CD4-positive, CD25-positive, alpha-beta regulatory T cell (primary cell): ENCODE measurements around the gene OR4D2. TPM values are rescaled to one million over a fixed set of nuclear protein-coding genes. Genes with fewer than 3 reads are reported as not detected.
A peak's percentile ranks its signal among the peaks of the same experiment; 100 is the strongest.

ENCODE experiments used
- ATAC-seq, 2 donors: fragments of 150-1000 bp; cut with Tn5 transposase; one replicate each; pipeline ENCODE4 v1.10.0; 2021; ENCODE audit warnings: low read depth in 2 of 2, moderate number of reproducible peaks in 2 of 2, moderate library complexity in 1 of 2
- DNase-seq, 3 donors: peaks; one replicate each; pipeline versions ENCODE4 v3.0.0 to v3.0.0-alpha.2; 2012 to 2022; ENCODE audit warnings: mixed read lengths in 1 of 3
- H3K27ac ChIP-seq: one replicate; pipeline ENCODE4 v1.7.0; 2013; ENCODE audit warnings: mild to moderate bottlenecking, low read length; ENCODE audit not compliant: insufficient read depth, poor library complexity, severe bottlenecking
- H3K27me3 ChIP-seq: one replicate; pipeline ENCODE4 v1.7.0; 2013; ENCODE audit warnings: low read length; ENCODE audit not compliant: control insufficient read depth, insufficient read depth
- H3K36me3 ChIP-seq: one replicate; pipeline ENCODE4 v1.7.0; 2013; ENCODE audit warnings: mild to moderate bottlenecking, low read length, moderate library complexity; ENCODE audit not compliant: control insufficient read depth, insufficient read depth
- H3K4me1 ChIP-seq: 2 replicates; pipeline ENCODE4 v1.7.0; 2013; ENCODE audit warnings: mild to moderate bottlenecking, low read length; ENCODE audit not compliant: insufficient read depth, control insufficient read depth, poor library complexity, severe bottlenecking
- H3K4me3 ChIP-seq: one replicate; pipeline ENCODE4 v1.7.0; 2013; ENCODE audit warnings: low read depth, mild to moderate bottlenecking, low read length, moderate library complexity
- H3K9me3 ChIP-seq, 2 experiments: 1 replicate in 1 of 2; 2 replicates in 1 of 2; pipeline ENCODE4 v1.7.0; 2013; ENCODE audit warnings: low read length in 2 of 2, mild to moderate bottlenecking in 1 of 2, moderate library complexity in 1 of 2; ENCODE audit not compliant: control insufficient read depth in 2 of 2
- H3K27ac Mint-ChIP-seq, 3 donors: one replicate each; pipeline ENCODE4 v1.8.0; 2020 to 2022; ENCODE audit warnings: mild to moderate bottlenecking in 3 of 3, mixed read lengths in 3 of 3, moderate library complexity in 2 of 3
- H3K27me3 Mint-ChIP-seq: one replicate; pipeline ENCODE4 v1.8.0; 2022; ENCODE audit warnings: mild to moderate bottlenecking, mixed read lengths
- H3K36me3 Mint-ChIP-seq: one replicate; pipeline ENCODE4 v1.8.0; 2020; ENCODE audit warnings: mixed read lengths
- H3K4me1 Mint-ChIP-seq, 4 donors: one replicate each; pipeline ENCODE4 v1.8.0; 2020 to 2022; ENCODE audit warnings: mixed read lengths in 4 of 4, mild to moderate bottlenecking in 1 of 4
- H3K4me3 Mint-ChIP-seq, 4 donors: one replicate each; pipeline ENCODE4 v1.8.0; 2020 to 2022; ENCODE audit warnings: mild to moderate bottlenecking in 4 of 4, mixed read lengths in 4 of 4, moderate library complexity in 3 of 4
- H3K9me3 Mint-ChIP-seq, 7 donors: one replicate each; pipeline ENCODE4 v1.8.0; 2020 to 2022; ENCODE audit warnings: mixed read lengths in 7 of 7, mild to moderate bottlenecking in 3 of 7, moderate library complexity in 2 of 7
- polyA plus RNA-seq, 4 donors: library from polyadenylated mRNA; unstranded; fragments of 300-500 nt; fragmentation: Illumina TruSeq; gene quantifications; one replicate each; pipeline ENCODE4 v1.2.3, GENCODE V29; 2021
- total RNA-seq: library from RNA; stranded (reverse); gene quantifications from one replicate; pipeline ENCODE4 v1.2.3, GENCODE V29; 2022

Gene OR4D2
- total and polyA plus RNA-seq, 5 donors from 2014 or later = not detected

GRCh38 chr17:58195518-58196123 lies 28.8 kb downstream of the OR4D2 start:
- Mint-ChIP-seq H3K4me3 (no peak overlapping the region), H3K27ac (no peak overlapping the region), H3K36me3 (no peaks in the 10 kb centered on the region), H3K9me3 (no peaks in the 10 kb centered on the region), H3K27me3 (peaks cover 10% of the 10 kb centered on the region), H3K4me1 (peaks cover 0 to 5% (median 2%) of the 10 kb centered on the region in 4 donors)
- Histone ChIP-seq H3K4me3 (no peak overlapping the region), H3K4me1 (no peaks in the 10 kb centered on the region), H3K27me3 (no peaks in the 10 kb centered on the region), H3K9me3 (no peaks in the 10 kb centered on the region), H3K27ac (no peak overlapping the region), H3K36me3 (no peaks in the 10 kb centered on the region)
- ATAC-seq (no peak), DNase-seq (no peak)

- no peaks in the 10 kb centered on the region for H3K9me3 ChIP-seq
Measured at GRCh38 chr17:58196610-58197009, 29.8 kb downstream of the OR4D2 start.

GRCh38 chr17:58200024-58200633 lies 33.3 kb downstream of the OR4D2 start:
- Histone ChIP-seq H3K27me3 (no peaks in the 10 kb centered on the region), H3K27ac (no peak overlapping the region), H3K36me3 (no peaks in the 10 kb centered on the region), H3K4me1 (no peaks in the 10 kb centered on the region), H3K4me3 (no peak overlapping the region), H3K9me3 (no peaks in the 10 kb centered on the region)
- Mint-ChIP-seq H3K27ac (no peak overlapping the region), H3K4me1 (no peaks in the 10 kb centered on the region), H3K9me3 (no peaks in the 10 kb centered on the region), H3K4me3 (no peak overlapping the region), H3K36me3 (peaks cover 2% of the 10 kb centered on the region), H3K27me3 (peaks cover 10% of the 10 kb centered on the region)
- peak; percentile 65 to 76 for ATAC-seq
- DNase-seq = peak; percentile 18 to 55 (median 31)

More at GRCh38 chr17:58196610-58197009, 29.8 kb downstream of the OR4D2 start:
- Histone ChIP-seq H3K4me1 (no peaks in the 10 kb centered on the region), H3K27me3 (no peaks in the 10 kb centered on the region), H3K27ac (no peak overlapping the region), H3K36me3 (no peaks in the 10 kb centered on the region), H3K4me3 (no peak overlapping the region)
- Mint-ChIP-seq H3K9me3 (no peaks in the 10 kb centered on the region), H3K4me1 (peaks cover 0 to 4% (median 0%) of the 10 kb centered on the region in 4 donors), H3K36me3 (no peaks in the 10 kb centered on the region), H3K27me3 (peaks cover 10% of the 10 kb centered on the region), H3K27ac (no peak overlapping the region), H3K4me3 (no peak overlapping the region)
- DNase-seq = no peak
- ATAC-seq = no peak

- H3K4me1 Mint-ChIP-seq = no peaks in the 10 kb centered on the region
- H3K36me3 Mint-ChIP-seq = peaks cover 7% of the 10 kb centered on the region
- no peak overlapping the region for H3K27ac Mint-ChIP-seq
- no peak for ATAC-seq
- Histone ChIP-seq H3K27ac (no peak overlapping the region), H3K4me1 (no peaks in the 10 kb centered on the region), H3K9me3 (no peaks in the 10 kb centered on the region), H3K27me3 (no peaks in the 10 kb centered on the region), H3K36me3 (peaks cover 3% of the 10 kb centered on the region), H3K4me3 (no peak overlapping the region)
- H3K4me3 Mint-ChIP-seq = peak overlapping the region in 1 of 4 donors; percentile 34
- DNase-seq = no peak
- no peaks in the 10 kb centered on the region for H3K27me3 Mint-ChIP-seq
- H3K9me3 Mint-ChIP-seq = no peaks in the 10 kb centered on the region
Measured at GRCh38 chr17:58202859-58203258, 36.1 kb downstream of the OR4D2 start.

- H3K36me3 ChIP-seq = peaks cover 9% of the 10 kb centered on the region
- Mint-ChIP-seq H3K27ac (no peak overlapping the region), H3K4me1 (no peaks in the 10 kb centered on the region), H3K36me3 (peaks cover 19% of the 10 kb centered on the region), H3K27me3 (no peaks in the 10 kb centered on the region), H3K4me3 (no peak overlapping the region), H3K9me3 (no peaks in the 10 kb centered on the region)
- no peak for ATAC-seq
- no peak for DNase-seq
- H3K4me1 ChIP-seq = no peaks in the 10 kb centered on the region
- H3K4me3 ChIP-seq = no peak overlapping the region
- no peak overlapping the region for H3K27ac ChIP-seq
- no peaks in the 10 kb centered on the region for H3K27me3 ChIP-seq
- H3K9me3 ChIP-seq = no peaks in the 10 kb centered on the region
Measured at GRCh38 chr17:58204796-58205195, 38.0 kb downstream of the OR4D2 start.

- Mint-ChIP-seq H3K9me3 (no peaks in the 10 kb centered on the region), H3K4me1 (no peaks in the 10 kb centered on the region), H3K27ac (no peak overlapping the region), H3K27me3 (no peaks in the 10 kb centered on the region), H3K36me3 (peaks cover 28% of the 10 kb centered on the region), H3K4me3 (no peak overlapping the region)
- no peak overlapping the region for H3K27ac ChIP-seq
- no peak for DNase-seq
- no peak for ATAC-seq
- no peak overlapping the region for H3K4me3 ChIP-seq
- H3K36me3 ChIP-seq = peaks cover 15% of the 10 kb centered on the region
- H3K9me3 ChIP-seq = no peaks in the 10 kb centered on the region
- no peaks in the 10 kb centered on the region for H3K4me1 ChIP-seq
- H3K27me3 ChIP-seq = no peaks in the 10 kb centered on the region
Measured at GRCh38 chr17:58205936-58206335, 39.2 kb downstream of the OR4D2 start.

- Histone ChIP-seq H3K36me3 (peaks cover 26% of the 10 kb centered on the region), H3K9me3 (no peaks in the 10 kb centered on the region), H3K4me1 (no peaks in the 10 kb centered on the region), H3K27me3 (no peaks in the 10 kb centered on the region), H3K27ac (no peak overlapping the region), H3K4me3 (no peak overlapping the region)
- Mint-ChIP-seq H3K4me3 (no peak overlapping the region), H3K36me3 (peaks cover 37% of the 10 kb centered on the region), H3K9me3 (no peaks in the 10 kb centered on the region), H3K27ac (no peak overlapping the region), H3K27me3 (no peaks in the 10 kb centered on the region), H3K4me1 (no peaks in the 10 kb centered on the region)
- no peak for DNase-seq
- no peak for ATAC-seq
Measured at GRCh38 chr17:58207451-58207850, 40.7 kb downstream of the OR4D2 start.

- no peak for DNase-seq
- Histone ChIP-seq H3K36me3 (peaks cover 33% of the 10 kb centered on the region), H3K4me1 (no peaks in the 10 kb centered on the region), H3K27me3 (no peaks in the 10 kb centered on the region), H3K9me3 (no peaks in the 10 kb centered on the region), H3K27ac (no peak overlapping the region), H3K4me3 (no peak overlapping the region)
- Mint-ChIP-seq H3K27me3 (no peaks in the 10 kb centered on the region), H3K36me3 (peaks cover 42% of the 10 kb centered on the region), H3K4me3 (no peak overlapping the region), H3K27ac (no peak overlapping the region), H3K4me1 (no peaks in the 10 kb centered on the region), H3K9me3 (no peaks in the 10 kb centered on the region)
- ATAC-seq = no peak
Measured at GRCh38 chr17:58208344-58208743, 41.6 kb downstream of the OR4D2 start.
